Activated CD4-positive, alpha-beta T cell treated with anti-CD3 and anti-CD28 coated beads, Interleukin-2, amount 10 ng/mL, durations not matched to agents 7 days and 5 days (primary cell): Measurements from ENCODE around the gene OR2H2. TPM values are rescaled to one million over a fixed set of nuclear protein-coding genes. Genes with fewer than 3 reads are reported as not detected.

Experiments used
- CTCF ChIA-PET: fragments of 350-600 bp; sonication (Branson Sonifier 250); formaldehyde crosslinking; loops from one replicate; lab custom pipeline; 2021; ENCODE audit warnings: antibody characterized with exemption; lab: Charles Lee
- POLR2A ChIA-PET: fragments of 350-600 bp; sonication (Branson Sonifier 250); formaldehyde crosslinking; loops from one replicate; lab custom pipeline; 2021; ENCODE audit warnings: antibody characterized with exemption; lab: Charles Lee
- DNase-seq: peaks from one replicate; pipeline ENCODE4 v3.0.0-alpha.2; 2020
- H3K27ac Mint-ChIP-seq: one replicate; pipeline ENCODE4 v1.8.0; 2021; ENCODE audit warnings: mild to moderate bottlenecking, moderate library complexity, mixed read lengths
- H3K27me3 Mint-ChIP-seq: one replicate; pipeline ENCODE4 v1.8.0; 2021; ENCODE audit warnings: mixed read lengths
- H3K36me3 Mint-ChIP-seq: one replicate; pipeline ENCODE4 v1.8.0; 2021; ENCODE audit warnings: low read depth, mixed read lengths
- H3K4me1 Mint-ChIP-seq: one replicate; pipeline ENCODE4 v1.8.0; 2021; ENCODE audit warnings: mixed read lengths
- H3K4me3 Mint-ChIP-seq: one replicate; pipeline ENCODE4 v1.8.0; 2021; ENCODE audit warnings: mild to moderate bottlenecking, moderate library complexity, mixed read lengths
- H3K9me3 Mint-ChIP-seq: one replicate; pipeline ENCODE4 v1.8.0; 2021; ENCODE audit warnings: mixed read lengths
- total RNA-seq, 2 experiments: library from RNA; stranded (reverse); gene quantifications; one replicate each; pipeline ENCODE4 v1.2.3, GENCODE V29; 2021

OR2H2 gene
- total RNA-seq = not detected

GRCh38 chr6:29584821-29585220 lies at the start of gene OR2H2:
OR2H2 (plus strand) TSS chr6:29585121; CDS start chr6:29587945, 2,824 bp downstream.
- Mint-ChIP-seq H3K9me3 (no peaks in the 10 kb centered on the region), H3K27me3 (peaks cover 27% of the 10 kb centered on the region), H3K4me1 (no peaks in the 10 kb centered on the region), H3K27ac (no peak within 1 kb of the TSS), H3K36me3 (no peaks in the 10 kb centered on the region), H3K4me3 (no peak within 1 kb of the TSS)
- ChIA-PET CTCF (no interaction called here), POLR2A (no interaction called here)
- no peak for DNase-seq

- CTCF ChIA-PET = no interaction called here
- Mint-ChIP-seq H3K4me1 (no peaks in the 10 kb centered on the region), H3K9me3 (no peaks in the 10 kb centered on the region), H3K27me3 (peaks cover 10% of the 10 kb centered on the region), H3K36me3 (no peaks in the 10 kb centered on the region), H3K27ac (no peak overlapping the region), H3K4me3 (no peak overlapping the region)
- POLR2A ChIA-PET = no interaction called here
- DNase-seq = no peak
Observed at GRCh38 chr6:29537714-29538403, 47.1 kb upstream of the OR2H2 start.

- Mint-ChIP-seq H3K27me3 (peaks cover 59% of the 10 kb centered on the region), H3K4me1 (peaks cover 5% of the 10 kb centered on the region), H3K4me3 (no peak overlapping the region), H3K36me3 (no peaks in the 10 kb centered on the region), H3K27ac (no peak overlapping the region), H3K9me3 (peaks cover 2% of the 10 kb centered on the region)
- DNase-seq = no peak
- POLR2A ChIA-PET = no interaction called here
- CTCF ChIA-PET = no interaction called here
Observed at GRCh38 chr6:29547573-29547972, 37.3 kb upstream of the OR2H2 start.

- Mint-ChIP-seq H3K27ac (peak overlapping the region; percentile 81), H3K9me3 (peaks cover 2% of the 10 kb centered on the region), H3K27me3 (peaks cover 80% of the 10 kb centered on the region), H3K4me1 (peaks cover 23% of the 10 kb centered on the region), H3K4me3 (no peak overlapping the region), H3K36me3 (peaks cover 3% of the 10 kb centered on the region)
- ChIA-PET CTCF (interaction anchor here (1.8 kb wide), 1 partner anchor 97 kb away, joined by 4 read pairs; no protein-coding TSS in a partner anchor), POLR2A (no interaction called here)
- peak; percentile 39 for DNase-seq
Observed at GRCh38 chr6:29552512-29553051, 32.3 kb upstream of the OR2H2 start.

GRCh38 chr6:29553268-29554057 lies 31.5 kb upstream of the OR2H2 start:
- POLR2A ChIA-PET = no interaction called here
- Mint-ChIP-seq H3K27ac (peak overlapping the region; percentile 81), H3K9me3 (peaks cover 2% of the 10 kb centered on the region), H3K4me3 (peak overlapping the region; percentile 62), H3K4me1 (peaks cover 18% of the 10 kb centered on the region), H3K36me3 (peaks cover 3% of the 10 kb centered on the region), H3K27me3 (peaks cover 76% of the 10 kb centered on the region)
- peak; percentile 9 for DNase-seq
- CTCF ChIA-PET = interaction anchor here (1.8 kb wide), 1 partner anchor 96 kb away, joined by 4 read pairs; no protein-coding TSS in a partner anchor

- H3K27ac Mint-ChIP-seq = no peak overlapping the region
- no peak for DNase-seq
- H3K27me3 Mint-ChIP-seq = peaks cover 68% of the 10 kb centered on the region
- no peak overlapping the region for H3K4me3 Mint-ChIP-seq
- POLR2A ChIA-PET = no interaction called here
- peaks cover 18% of the 10 kb centered on the region for H3K4me1 Mint-ChIP-seq
- CTCF ChIA-PET = no interaction called here
- H3K36me3 Mint-ChIP-seq = peaks cover 3% of the 10 kb centered on the region
- peaks cover 2% of the 10 kb centered on the region for H3K9me3 Mint-ChIP-seq
Observed at GRCh38 chr6:29554764-29555163, 30.2 kb upstream of the OR2H2 start.

- H3K36me3 Mint-ChIP-seq = peaks cover 3% of the 10 kb centered on the region
- no peak overlapping the region for H3K27ac Mint-ChIP-seq
- POLR2A ChIA-PET = no interaction called here
- H3K27me3 Mint-ChIP-seq = peaks cover 61% of the 10 kb centered on the region
- H3K4me1 Mint-ChIP-seq = peaks cover 18% of the 10 kb centered on the region
- no peak overlapping the region for H3K4me3 Mint-ChIP-seq
- peaks cover 2% of the 10 kb centered on the region for H3K9me3 Mint-ChIP-seq
- DNase-seq = no peak
- CTCF ChIA-PET = interaction anchor here (1.7 kb wide), 1 partner anchor 37 kb away, joined by 3 read pairs; no protein-coding TSS in a partner anchor
Observed at GRCh38 chr6:29557320-29557719, 27.6 kb upstream of the OR2H2 start.

- peaks cover 3% of the 10 kb centered on the region for H3K36me3 Mint-ChIP-seq
- H3K4me1 Mint-ChIP-seq = peaks cover 8% of the 10 kb centered on the region
- no peak overlapping the region for H3K4me3 Mint-ChIP-seq
- H3K9me3 Mint-ChIP-seq = peaks cover 2% of the 10 kb centered on the region
- peaks cover 62% of the 10 kb centered on the region for H3K27me3 Mint-ChIP-seq
- no peak overlapping the region for H3K27ac Mint-ChIP-seq
- ChIA-PET CTCF (interaction anchor here (1.2 kb wide), 1 partner anchor 31 kb away, joined by 3 read pairs; no protein-coding TSS in a partner anchor), POLR2A (no interaction called here)
- no peak for DNase-seq
Observed at GRCh38 chr6:29558439-29559079, 26.4 kb upstream of the OR2H2 start.

- POLR2A ChIA-PET = no interaction called here
- CTCF ChIA-PET = interaction anchor here (1.2 kb wide), 1 partner anchor 30 kb away, joined by 3 read pairs; no protein-coding TSS in a partner anchor
- no peak for DNase-seq
Observed at GRCh38 chr6:29559524-29560287, 25.2 kb upstream of the OR2H2 start, which contains the start of gene UBD. UBD (minus strand) TSS chr6:29559732; CDS start chr6:29559701, 31 bp downstream.

GRCh38 chr6:29561091-29561490 lies 23.8 kb upstream of the OR2H2 start:
- ChIA-PET CTCF (no interaction called here), POLR2A (no interaction called here)
- H3K9me3 Mint-ChIP-seq = no peaks in the 10 kb centered on the region
- no peaks in the 10 kb centered on the region for H3K4me1 Mint-ChIP-seq
- no peak overlapping the region for H3K4me3 Mint-ChIP-seq
- DNase-seq = no peak
- H3K27ac Mint-ChIP-seq = no peak overlapping the region
- no peaks in the 10 kb centered on the region for H3K36me3 Mint-ChIP-seq
- H3K27me3 Mint-ChIP-seq = peaks cover 51% of the 10 kb centered on the region

More at GRCh38 chr6:29559524-29560287, 25.2 kb upstream of the OR2H2 start, which contains the start of gene UBD:
- Mint-ChIP-seq H3K27ac (no peak within 1 kb of the TSS), H3K27me3 (peaks cover 52% of the 10 kb centered on the region), H3K4me1 (no peaks in the 10 kb centered on the region), H3K9me3 (no peaks in the 10 kb centered on the region), H3K4me3 (no peak within 1 kb of the TSS), H3K36me3 (no peaks in the 10 kb centered on the region)

- Mint-ChIP-seq H3K9me3 (no peaks in the 10 kb centered on the region), H3K27me3 (peaks cover 49% of the 10 kb centered on the region), H3K36me3 (no peaks in the 10 kb centered on the region), H3K27ac (no peak overlapping the region), H3K4me3 (no peak overlapping the region), H3K4me1 (no peaks in the 10 kb centered on the region)
- DNase-seq = no peak
- ChIA-PET POLR2A (no interaction called here), CTCF (no interaction called here)
Observed at GRCh38 chr6:29561606-29562181, 23.2 kb upstream of the OR2H2 start.
